Measurements from ENCODE around the gene TAF4B.
"Not testable (repeated sequence)": the region's sequence is repeated elsewhere in the genome, so short reads cannot be mapped to it uniquely, and the experiment has no call there.

Gene TAF4B

DNA sequence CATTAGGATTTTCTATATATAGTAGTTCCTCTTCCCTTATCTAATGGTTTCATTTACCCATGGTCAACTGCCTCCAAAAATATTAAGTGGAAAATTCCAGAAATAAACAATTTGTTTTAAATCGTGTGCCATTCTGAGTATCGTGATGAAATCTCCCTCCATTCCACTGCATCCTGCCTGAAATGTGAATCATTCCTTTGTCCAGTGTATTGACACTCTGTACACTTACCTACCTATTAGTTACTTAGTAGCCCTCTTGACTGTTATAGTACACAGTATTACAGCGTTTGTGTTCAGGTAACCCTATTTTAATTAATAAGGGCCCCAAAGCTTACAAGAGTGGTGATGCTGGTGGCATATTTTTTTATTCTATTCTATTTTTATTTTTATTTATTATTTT, 26.2 kb downstream of the TAF4B start:
- Histone ChIP-seq H3K9ac (ENCODE audit: low read length) (no peak overlapping the region), H3K4me1 (ENCODE audit: control insufficient read depth, insufficient read depth, low read length) (no peaks in the 10 kb centered on the region), H3K27me3 (ENCODE audit: control insufficient read depth, insufficient read depth, low read length) (no peaks in the 10 kb centered on the region), H3K4me3 (ENCODE audit: low read length) (no peak overlapping the region), H3K9me3 (ENCODE audit: control insufficient read depth, low read length) (no peaks in the 10 kb centered on the region), H3K36me3 (ENCODE audit: control insufficient read depth, insufficient read depth, low read length) (no peaks in the 10 kb centered on the region)

DNA sequence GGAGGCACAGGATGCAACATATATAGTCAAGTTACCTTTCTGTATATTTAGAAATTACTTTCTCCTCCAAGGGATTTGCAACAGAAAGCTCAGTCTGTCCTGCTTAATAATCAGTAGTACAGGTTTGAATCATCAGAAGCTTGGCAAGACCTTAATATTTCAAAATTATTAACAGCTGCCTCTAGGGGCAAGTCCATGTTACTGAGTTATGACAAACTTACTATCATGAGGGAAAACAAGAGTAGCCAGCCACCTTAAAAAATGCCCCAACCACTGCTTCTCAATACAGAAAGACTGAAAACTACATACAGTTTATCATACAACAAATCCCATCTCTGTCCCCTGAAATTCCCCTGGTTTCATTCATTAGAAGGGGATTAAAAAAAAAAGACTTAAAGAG, 28.6 kb downstream of the TAF4B start:
- H3K4me1 ChIP-seq (ENCODE audit: control insufficient read depth, insufficient read depth, low read length); H3K4me3 ChIP-seq (ENCODE audit: low read length); H3K9ac ChIP-seq (ENCODE audit: low read length); H3K27me3 ChIP-seq (ENCODE audit: control insufficient read depth, insufficient read depth, low read length); H3K36me3 ChIP-seq (ENCODE audit: control insufficient read depth, insufficient read depth, low read length); H3K9me3 ChIP-seq (ENCODE audit: control insufficient read depth, low read length): not testable (repeated sequence)

DNA sequence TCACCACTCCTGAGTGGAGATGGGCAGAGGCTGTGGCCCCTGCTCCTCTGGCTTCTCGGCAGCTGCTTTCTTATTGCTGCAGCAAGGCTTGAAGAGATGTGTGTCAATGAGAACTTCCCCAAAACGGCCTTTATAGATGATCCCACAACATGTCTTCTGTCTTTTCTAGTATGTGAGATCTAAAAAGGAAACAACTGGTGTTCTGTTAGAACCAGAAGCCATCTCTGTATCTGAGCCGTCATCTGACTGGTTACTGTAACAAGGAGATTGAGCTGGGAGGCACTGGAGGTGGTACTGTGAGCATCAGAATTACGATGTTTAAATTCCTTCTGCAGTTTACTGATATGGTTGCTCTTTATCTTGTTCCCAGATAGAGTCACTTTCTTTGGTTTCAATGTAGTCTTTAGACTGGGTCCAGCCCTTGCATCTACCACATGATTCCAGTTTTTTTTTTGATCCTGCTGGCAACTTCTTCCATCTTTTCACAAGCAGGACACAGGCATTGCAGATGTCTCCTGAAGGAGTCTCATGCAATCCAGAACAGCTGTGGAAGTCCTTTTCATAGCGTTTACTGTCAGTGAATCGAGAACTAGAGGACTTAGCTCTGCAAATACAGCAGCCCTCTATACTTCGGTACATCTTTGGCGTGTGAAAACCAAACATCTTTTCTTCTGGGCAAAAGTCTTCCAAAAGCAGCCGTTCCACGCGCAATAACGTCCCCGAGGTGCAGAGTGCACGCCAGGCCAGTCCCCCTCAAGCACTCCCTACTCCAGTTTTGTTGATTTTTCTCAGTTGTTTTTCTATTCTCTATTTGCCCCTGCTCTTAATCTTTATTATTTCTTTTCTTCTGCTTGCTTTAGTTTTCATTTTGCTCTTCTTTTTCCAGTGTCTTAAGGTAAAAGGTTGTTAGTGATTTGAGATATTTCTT, 29.7 kb downstream of the TAF4B start:
- Histone ChIP-seq H3K9ac (ENCODE audit: low read length) (no peak overlapping the region), H3K9me3 (ENCODE audit: control insufficient read depth, low read length) (no peaks in the 10 kb centered on the region), H3K4me3 (ENCODE audit: low read length) (no peak overlapping the region), H3K36me3 (ENCODE audit: control insufficient read depth, insufficient read depth, low read length) (no peaks in the 10 kb centered on the region), H3K4me1 (ENCODE audit: control insufficient read depth, insufficient read depth, low read length) (no peaks in the 10 kb centered on the region), H3K27me3 (ENCODE audit: control insufficient read depth, insufficient read depth, low read length) (no peaks in the 10 kb centered on the region)

DNA sequence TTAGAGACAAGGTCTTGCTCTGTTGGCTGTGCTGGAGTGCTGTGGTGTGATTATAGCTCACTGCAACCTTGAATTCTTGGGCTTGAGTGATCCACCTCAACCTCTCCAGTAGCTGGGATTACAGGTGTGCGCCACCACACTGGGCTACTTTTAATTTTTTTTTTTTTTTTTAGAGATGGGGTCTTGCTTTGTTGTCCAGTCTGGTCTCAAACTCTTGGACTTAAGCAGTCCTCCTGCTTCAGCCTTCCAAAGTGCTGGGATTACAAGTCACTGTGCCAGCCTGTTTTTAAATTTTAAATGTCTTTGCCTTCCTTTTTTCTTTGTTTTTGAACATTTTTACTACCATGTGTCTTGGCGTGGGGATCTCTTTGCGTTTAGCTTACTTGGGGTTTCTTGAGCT, 32.5 kb downstream of the TAF4B start:
- Histone ChIP-seq H3K4me1 (ENCODE audit: control insufficient read depth, insufficient read depth, low read length) (no peaks in the 10 kb centered on the region), H3K9ac (ENCODE audit: low read length) (no peak overlapping the region)

DNA sequence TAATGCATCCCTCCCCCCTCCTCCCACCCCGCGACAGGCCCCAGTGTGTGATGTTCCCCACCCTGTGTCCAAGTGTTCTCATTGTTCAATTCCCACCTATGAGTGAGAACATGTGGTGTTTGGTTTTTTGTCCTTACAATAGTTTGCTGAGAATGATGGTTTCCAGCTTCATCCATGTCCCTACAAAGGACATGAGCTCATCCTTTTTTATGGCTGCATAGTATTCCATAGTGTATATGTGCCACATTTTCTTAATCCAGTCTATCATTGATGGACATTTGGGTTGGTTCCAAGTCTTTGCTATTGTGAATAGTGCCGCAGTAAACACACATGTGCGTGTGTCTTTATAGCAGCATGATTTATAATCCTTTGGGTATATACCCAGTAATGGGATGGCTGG, 33.2 kb downstream of the TAF4B start:
- not testable (repeated sequence) for H3K4me3 ChIP-seq (ENCODE audit: low read length); H3K9me3 ChIP-seq (ENCODE audit: control insufficient read depth, low read length); H3K36me3 ChIP-seq (ENCODE audit: control insufficient read depth, insufficient read depth, low read length); H3K4me1 ChIP-seq (ENCODE audit: control insufficient read depth, insufficient read depth, low read length); H3K9ac ChIP-seq (ENCODE audit: low read length); H3K27me3 ChIP-seq (ENCODE audit: control insufficient read depth, insufficient read depth, low read length)

More for the DNA sequence above, 32.5 kb downstream of the TAF4B start:
- no peaks in the 10 kb centered on the region for H3K36me3 ChIP-seq (ENCODE audit: control insufficient read depth, insufficient read depth, low read length)
- no peaks in the 10 kb centered on the region for H3K9me3 ChIP-seq (ENCODE audit: control insufficient read depth, low read length)
- H3K4me3 ChIP-seq (ENCODE audit: low read length): no peak overlapping the region
- H3K27me3 ChIP-seq (ENCODE audit: control insufficient read depth, insufficient read depth, low read length): no peaks in the 10 kb centered on the region

DNA sequence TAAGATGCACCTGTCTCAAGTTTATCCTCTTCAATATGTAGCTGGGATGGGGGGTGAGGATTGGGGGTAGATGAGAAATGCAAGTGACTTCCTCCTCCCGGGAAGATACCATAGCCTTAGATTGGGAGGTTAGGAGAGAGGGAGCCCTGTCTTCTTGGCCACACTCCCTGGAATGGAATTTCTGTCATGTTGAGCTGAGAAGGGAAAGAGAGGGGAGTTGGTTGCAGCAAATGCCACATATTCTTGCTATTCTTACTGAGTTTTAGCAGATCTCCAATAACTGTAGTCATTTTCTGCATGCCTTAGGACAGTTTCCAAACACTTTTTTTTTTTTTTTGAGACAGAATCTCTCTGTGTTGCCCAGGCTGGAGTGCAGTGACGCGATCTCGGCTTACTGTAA, 35.9 kb downstream of the TAF4B start:
- H3K4me1 ChIP-seq (ENCODE audit: control insufficient read depth, insufficient read depth, low read length): no peaks in the 10 kb centered on the region
- no peak overlapping the region for H3K4me3 ChIP-seq (ENCODE audit: low read length)
- H3K9me3 ChIP-seq (ENCODE audit: control insufficient read depth, low read length): no peaks in the 10 kb centered on the region
- no peak overlapping the region for H3K9ac ChIP-seq (ENCODE audit: low read length)
- no peaks in the 10 kb centered on the region for H3K27me3 ChIP-seq (ENCODE audit: control insufficient read depth, insufficient read depth, low read length)
- no peaks in the 10 kb centered on the region for H3K36me3 ChIP-seq (ENCODE audit: control insufficient read depth, insufficient read depth, low read length)

DNA sequence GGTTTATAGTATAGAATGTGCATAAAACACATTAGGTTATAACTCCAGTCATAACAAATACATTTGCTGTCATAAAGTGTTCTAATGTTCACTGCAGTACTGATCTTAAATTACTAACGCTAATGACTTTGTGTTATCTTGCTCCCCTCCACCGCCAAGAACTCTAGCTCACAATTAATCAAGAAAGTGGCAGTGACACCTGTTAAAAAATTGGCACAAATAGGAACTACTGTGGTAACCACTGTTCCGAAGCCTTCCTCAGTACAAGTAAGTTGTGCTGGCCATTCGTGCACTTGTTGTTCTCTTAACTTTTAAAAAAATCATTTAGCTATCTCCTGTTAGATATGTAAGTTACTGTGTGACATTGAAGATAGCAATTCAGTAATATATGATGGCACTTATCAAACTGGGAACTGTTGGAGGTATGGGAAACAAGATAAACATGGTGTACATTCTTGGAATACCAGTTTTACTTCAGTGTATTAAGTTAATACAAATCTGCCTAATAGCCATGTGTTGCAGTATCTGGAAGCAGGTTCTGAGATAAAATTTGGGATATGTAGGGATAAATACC, 41.2 kb downstream of the TAF4B start:
- H3K4me3 ChIP-seq (ENCODE audit: low read length): no peak overlapping the region
- H3K9me3 ChIP-seq (ENCODE audit: control insufficient read depth, low read length): no peaks in the 10 kb centered on the region
- H3K4me1 ChIP-seq (ENCODE audit: control insufficient read depth, insufficient read depth, low read length): no peaks in the 10 kb centered on the region
- H3K9ac ChIP-seq (ENCODE audit: low read length): no peak overlapping the region
- H3K27me3 ChIP-seq (ENCODE audit: control insufficient read depth, insufficient read depth, low read length): no peaks in the 10 kb centered on the region
- H3K36me3 ChIP-seq (ENCODE audit: control insufficient read depth, insufficient read depth, low read length): no peaks in the 10 kb centered on the region

DNA sequence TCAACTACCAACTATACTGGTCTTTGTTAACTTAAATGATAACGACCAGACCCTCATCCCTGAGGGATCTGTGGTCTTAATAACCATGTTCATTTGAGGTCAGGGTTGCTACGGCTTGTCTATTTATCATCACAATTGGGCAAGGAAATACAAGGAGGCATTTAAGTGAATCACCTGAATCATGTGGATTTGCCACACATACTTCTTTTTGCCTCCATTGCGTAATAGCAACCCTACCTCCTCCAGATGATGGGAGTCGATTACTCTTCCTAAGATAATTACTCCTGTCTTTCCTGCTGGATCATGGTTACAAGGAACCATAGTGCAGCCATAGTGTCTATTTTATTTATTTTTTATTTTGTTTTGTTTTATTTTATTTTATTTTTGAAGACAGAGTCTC, 42.2 kb downstream of the TAF4B start:
- Histone ChIP-seq H3K9me3 (ENCODE audit: control insufficient read depth, low read length) (no peaks in the 10 kb centered on the region), H3K27me3 (ENCODE audit: control insufficient read depth, insufficient read depth, low read length) (no peaks in the 10 kb centered on the region), H3K4me3 (ENCODE audit: low read length) (no peak overlapping the region), H3K36me3 (ENCODE audit: control insufficient read depth, insufficient read depth, low read length) (no peaks in the 10 kb centered on the region), H3K9ac (ENCODE audit: low read length) (no peak overlapping the region), H3K4me1 (ENCODE audit: control insufficient read depth, insufficient read depth, low read length) (no peaks in the 10 kb centered on the region)

DNA sequence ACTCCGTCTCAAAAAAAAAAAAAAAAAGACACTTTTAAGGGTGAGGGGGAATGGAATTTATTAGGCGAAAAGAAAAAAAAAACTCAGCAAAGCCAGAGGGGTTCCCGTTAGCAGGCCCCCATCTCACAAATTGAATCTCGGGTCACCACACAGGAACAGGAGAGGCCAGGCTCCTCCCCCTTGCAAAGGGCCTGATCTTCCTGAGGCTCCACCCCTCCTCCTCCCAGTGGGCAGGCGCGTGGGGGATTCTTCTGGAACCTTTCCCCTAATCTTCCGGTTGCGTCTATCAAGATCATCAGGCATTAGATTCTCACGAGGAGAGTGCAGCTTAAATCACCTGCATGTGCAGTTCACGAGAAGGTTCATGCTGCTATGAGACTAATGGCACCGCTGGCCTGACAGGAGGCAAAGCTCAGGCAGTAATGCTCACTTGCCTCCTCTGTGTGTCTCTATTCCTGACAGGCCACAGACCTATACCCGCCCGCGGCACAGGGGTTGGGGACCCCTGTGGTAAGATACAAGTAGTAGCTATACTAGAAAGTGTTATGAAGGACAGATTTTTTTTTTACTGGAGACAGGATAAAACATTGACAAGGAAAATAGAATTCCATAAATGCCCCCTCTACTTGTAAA, 45.8 kb downstream of the TAF4B start:
- Histone ChIP-seq H3K4me1 (ENCODE audit: control insufficient read depth, insufficient read depth, low read length) (no peaks in the 10 kb centered on the region), H3K9ac (ENCODE audit: low read length) (no peak overlapping the region), H3K4me3 (ENCODE audit: low read length) (no peak overlapping the region), H3K36me3 (ENCODE audit: control insufficient read depth, insufficient read depth, low read length) (no peaks in the 10 kb centered on the region), H3K9me3 (ENCODE audit: control insufficient read depth, low read length) (no peaks in the 10 kb centered on the region), H3K27me3 (ENCODE audit: control insufficient read depth, insufficient read depth, low read length) (no peaks in the 10 kb centered on the region)

DNA sequence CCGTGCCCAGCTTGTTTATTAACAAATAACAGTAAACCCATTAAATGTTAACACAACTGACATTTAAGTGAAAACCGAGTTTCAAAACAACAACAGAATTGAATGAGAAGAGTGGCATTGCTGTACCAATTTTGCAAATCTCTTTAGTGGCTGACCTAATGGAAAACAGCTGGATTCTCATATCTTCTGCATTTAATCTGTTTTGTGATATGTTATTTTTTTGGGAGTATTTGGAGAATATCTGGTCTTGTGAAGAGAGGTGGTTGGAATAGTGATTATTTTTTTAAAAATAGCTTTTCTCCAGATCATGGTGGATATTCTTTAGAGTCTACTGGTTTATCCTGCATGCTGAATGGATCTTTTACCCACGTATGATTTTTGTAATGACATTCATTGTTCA, 51.1 kb downstream of the TAF4B start:
- Histone ChIP-seq H3K27me3 (ENCODE audit: control insufficient read depth, insufficient read depth, low read length) (no peaks in the 10 kb centered on the region), H3K36me3 (ENCODE audit: control insufficient read depth, insufficient read depth, low read length) (no peaks in the 10 kb centered on the region), H3K9ac (ENCODE audit: low read length) (no peak overlapping the region), H3K4me1 (ENCODE audit: control insufficient read depth, insufficient read depth, low read length) (no peaks in the 10 kb centered on the region), H3K9me3 (ENCODE audit: control insufficient read depth, low read length) (no peaks in the 10 kb centered on the region), H3K4me3 (ENCODE audit: low read length) (no peak overlapping the region)

DNA sequence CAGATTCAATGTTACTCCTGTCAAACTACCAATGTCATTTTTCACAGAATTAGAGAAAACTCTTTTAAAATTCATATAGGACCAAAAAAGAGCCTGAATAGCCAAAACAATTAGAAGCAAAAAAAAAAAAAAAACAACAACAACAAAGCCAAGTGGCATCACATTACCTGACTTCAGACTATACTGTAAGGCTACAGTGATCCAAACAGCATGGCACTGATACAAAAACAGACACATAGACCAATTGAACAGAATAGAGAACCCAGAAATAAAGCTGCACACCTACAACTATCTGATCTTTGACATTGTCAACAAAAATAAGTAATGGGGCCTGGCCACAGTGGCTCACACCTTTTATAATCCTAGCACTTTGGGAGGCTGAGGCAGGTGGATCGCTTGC, 53.2 kb downstream of the TAF4B start:
- no peak overlapping the region for H3K9ac ChIP-seq (ENCODE audit: low read length)
- no peaks in the 10 kb centered on the region for H3K9me3 ChIP-seq (ENCODE audit: control insufficient read depth, low read length)

DNA sequence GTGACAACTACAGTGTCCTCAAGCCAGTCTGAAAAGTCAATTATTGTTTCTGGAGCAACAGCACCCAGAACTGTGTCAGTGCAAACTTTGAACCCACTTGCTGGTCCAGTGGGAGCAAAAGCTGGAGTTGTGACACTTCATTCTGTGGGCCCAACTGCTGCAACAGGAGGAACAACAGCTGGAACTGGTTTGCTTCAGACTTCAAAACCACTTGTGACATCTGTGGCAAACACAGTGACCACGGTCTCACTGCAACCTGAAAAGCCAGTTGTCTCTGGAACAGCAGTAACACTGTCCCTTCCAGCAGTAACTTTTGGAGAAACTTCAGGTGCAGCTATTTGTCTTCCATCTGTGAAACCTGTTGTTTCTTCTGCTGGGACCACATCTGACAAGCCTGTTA, 59.8 kb downstream of the TAF4B start:
- Histone ChIP-seq H3K36me3 (ENCODE audit: control insufficient read depth, insufficient read depth, low read length) (no peaks in the 10 kb centered on the region), H3K4me3 (ENCODE audit: low read length) (no peak overlapping the region), H3K9ac (ENCODE audit: low read length) (no peak overlapping the region), H3K9me3 (ENCODE audit: control insufficient read depth, low read length) (no peaks in the 10 kb centered on the region), H3K4me1 (ENCODE audit: control insufficient read depth, insufficient read depth, low read length) (no peaks in the 10 kb centered on the region), H3K27me3 (ENCODE audit: control insufficient read depth, insufficient read depth, low read length) (no peaks in the 10 kb centered on the region)

More for the DNA sequence above, 53.2 kb downstream of the TAF4B start:
- H3K4me3 ChIP-seq (ENCODE audit: low read length): no peak overlapping the region
- no peaks in the 10 kb centered on the region for H3K36me3 ChIP-seq (ENCODE audit: control insufficient read depth, insufficient read depth, low read length)
- H3K27me3 ChIP-seq (ENCODE audit: control insufficient read depth, insufficient read depth, low read length): no peaks in the 10 kb centered on the region
- H3K4me1 ChIP-seq (ENCODE audit: control insufficient read depth, insufficient read depth, low read length): no peaks in the 10 kb centered on the region

All from mucosa of stomach (tissue), 1 donor.